HFFc6 (cell line): ENCODE results near the gene COL9A1. TPM values are rescaled to one million over a fixed set of nuclear protein-coding genes. Genes with fewer than 3 reads are reported as not detected.

Source experiments
- DNase-seq: peaks from one replicate; pipeline ENCODE4 v3.0.0-alpha.2; 2018
- H3K27ac Mint-ChIP-seq: 2 replicates; pipeline ENCODE4 v1.8.0; 2020; ENCODE audit warnings: mild to moderate bottlenecking, mixed read lengths
- H3K27me3 Mint-ChIP-seq: 2 replicates; pipeline ENCODE4 v1.8.0; 2021; ENCODE audit warnings: mild to moderate bottlenecking, moderate library complexity, mixed read lengths; ENCODE audit not compliant: insufficient read depth
- H3K36me3 Mint-ChIP-seq: 2 replicates; pipeline ENCODE4 v1.8.0; 2021; ENCODE audit warnings: low read depth, mixed read lengths
- H3K4me1 Mint-ChIP-seq: 2 replicates; pipeline ENCODE4 v1.8.0; 2020; ENCODE audit warnings: low read depth, mixed read lengths
- H3K4me3 Mint-ChIP-seq: 2 replicates; pipeline ENCODE4 v1.8.0; 2020; ENCODE audit warnings: mild to moderate bottlenecking, moderate library complexity, mixed read lengths
- H3K9me3 Mint-ChIP-seq: 2 replicates; pipeline ENCODE4 v1.8.0; 2020; ENCODE audit warnings: mild to moderate bottlenecking, mixed read lengths
- total RNA-seq, 6 experiments: library from RNA; stranded (reverse); fragmentation: NEBNext Ultra II Directional; extraction: Animal tissue kit (Norgen Biotek cat#: 25700); gene quantifications; 2 replicates in 1 of 6; 3 replicates in 5 of 6; pipeline ENCODE4 v1.2.3, GENCODE V29; 2021
- TF ChIP-seq, protein P1 (sequence below): fragments of 200-600 bp; sonication (generic); IDR thresholded peaks from 2 replicates; pipeline ENCODE4 v1.5.0; 2021; ENCODE audit warnings: antibody characterized with exemption, mild to moderate bottlenecking

The COL9A1 gene
- total RNA-seq, 6 experiments from 2014 or later, result not detected

DNA sequence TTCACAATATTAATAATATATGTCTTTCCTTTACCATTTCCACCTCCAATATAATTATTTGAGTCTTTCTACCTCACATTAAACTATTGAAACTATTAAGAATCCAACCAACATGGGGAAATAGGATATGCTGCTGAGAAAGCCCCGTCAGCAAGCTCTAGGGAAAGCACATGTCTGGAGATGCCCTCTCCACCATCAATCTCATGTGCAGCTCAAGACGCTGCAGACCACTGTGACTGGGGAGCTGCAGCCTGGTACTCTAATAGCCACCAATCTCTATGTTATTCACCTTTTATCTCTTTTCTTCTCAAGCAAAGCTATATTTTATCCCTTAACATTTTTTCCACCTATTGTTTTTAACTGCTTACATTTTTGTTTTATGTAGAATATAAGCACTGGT lies 50.3 kb downstream of the COL9A1 start:
- H3K9me3 Mint-ChIP-seq, result no peaks in the 10 kb centered on the region

DNA sequence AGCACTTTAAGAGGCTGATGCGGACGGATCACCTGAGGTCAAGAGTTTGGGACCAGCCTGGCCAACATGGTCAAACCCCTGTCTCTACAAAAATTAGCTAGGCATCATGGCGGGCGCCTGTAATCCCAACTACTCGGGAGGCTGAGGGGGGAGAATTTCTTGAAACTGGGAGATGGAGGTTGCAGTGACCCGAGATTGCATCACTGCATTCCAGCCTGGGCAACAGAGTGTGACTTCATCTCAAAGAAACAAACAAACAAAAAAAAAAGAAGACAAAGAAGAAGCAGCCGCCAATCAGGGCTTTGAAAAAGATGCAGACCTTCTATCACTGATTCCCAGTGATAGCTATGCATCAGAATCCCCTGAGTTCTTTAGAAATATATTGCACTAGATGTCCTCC lies 56.8 kb downstream of the COL9A1 start:
- H3K9me3 Mint-ChIP-seq, result no peaks in the 10 kb centered on the region

More for the DNA sequence above, 50.3 kb downstream of the COL9A1 start:
- DNase-seq, result no peak
- Mint-ChIP-seq H3K27me3 (peaks cover 3% of the 10 kb centered on the region; the same call in 1 of the 2 replicates), H3K4me1 (no peaks in the 10 kb centered on the region), H3K36me3 (no peaks in the 10 kb centered on the region), H3K4me3 (no peak overlapping the region), H3K27ac (no peak overlapping the region)
- TF ChIP-seq, protein P1, sequence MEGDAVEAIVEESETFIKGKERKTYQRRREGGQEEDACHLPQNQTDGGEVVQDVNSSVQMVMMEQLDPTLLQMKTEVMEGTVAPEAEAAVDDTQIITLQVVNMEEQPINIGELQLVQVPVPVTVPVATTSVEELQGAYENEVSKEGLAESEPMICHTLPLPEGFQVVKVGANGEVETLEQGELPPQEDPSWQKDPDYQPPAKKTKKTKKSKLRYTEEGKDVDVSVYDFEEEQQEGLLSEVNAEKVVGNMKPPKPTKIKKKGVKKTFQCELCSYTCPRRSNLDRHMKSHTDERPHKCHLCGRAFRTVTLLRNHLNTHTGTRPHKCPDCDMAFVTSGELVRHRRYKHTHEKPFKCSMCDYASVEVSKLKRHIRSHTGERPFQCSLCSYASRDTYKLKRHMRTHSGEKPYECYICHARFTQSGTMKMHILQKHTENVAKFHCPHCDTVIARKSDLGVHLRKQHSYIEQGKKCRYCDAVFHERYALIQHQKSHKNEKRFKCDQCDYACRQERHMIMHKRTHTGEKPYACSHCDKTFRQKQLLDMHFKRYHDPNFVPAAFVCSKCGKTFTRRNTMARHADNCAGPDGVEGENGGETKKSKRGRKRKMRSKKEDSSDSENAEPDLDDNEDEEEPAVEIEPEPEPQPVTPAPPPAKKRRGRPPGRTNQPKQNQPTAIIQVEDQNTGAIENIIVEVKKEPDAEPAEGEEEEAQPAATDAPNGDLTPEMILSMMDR, result no peak

DNA sequence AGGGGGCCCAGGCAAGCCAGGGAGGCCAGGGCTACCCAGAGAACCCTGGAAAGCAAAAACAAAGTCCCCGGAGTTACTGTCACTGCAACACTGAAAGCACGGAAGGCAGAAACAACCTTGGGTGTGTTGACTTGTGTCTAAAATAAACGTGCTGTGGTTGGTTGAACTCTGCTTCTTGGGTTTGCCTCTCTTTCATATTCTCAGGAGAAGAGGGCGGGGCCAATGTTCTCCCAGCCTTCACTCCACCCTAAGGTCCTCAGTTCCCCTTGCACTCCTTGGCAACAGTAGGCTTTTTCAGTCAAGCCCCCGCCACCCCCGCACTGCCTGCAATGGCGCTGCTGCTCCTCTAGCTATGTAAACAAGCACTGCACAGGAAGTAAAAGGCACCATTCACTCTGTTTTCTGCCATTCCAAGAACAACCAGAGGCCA lies 60.9 kb downstream of the COL9A1 start:
- no peak for DNase-seq
- Mint-ChIP-seq H3K27ac (no peak overlapping the region), H3K9me3 (no peaks in the 10 kb centered on the region), H3K4me1 (no peaks in the 10 kb centered on the region), H3K36me3 (no peaks in the 10 kb centered on the region), H3K27me3 (peaks cover 4% of the 10 kb centered on the region; the same call in 1 of the 2 replicates), H3K4me3 (no peak overlapping the region)
- TF ChIP-seq, protein P1, result no peak

More for the DNA sequence above, 56.8 kb downstream of the COL9A1 start:
- no peaks in the 10 kb centered on the region for H3K4me1 Mint-ChIP-seq
- no peak for DNase-seq
- no peak overlapping the region for H3K4me3 Mint-ChIP-seq
- peaks cover 7% of the 10 kb centered on the region; the same call in 1 of the 2 replicates for H3K27me3 Mint-ChIP-seq
- no peak overlapping the region for H3K27ac Mint-ChIP-seq
- H3K36me3 Mint-ChIP-seq, result no peaks in the 10 kb centered on the region
- TF ChIP-seq, protein P1, result no peak

DNA sequence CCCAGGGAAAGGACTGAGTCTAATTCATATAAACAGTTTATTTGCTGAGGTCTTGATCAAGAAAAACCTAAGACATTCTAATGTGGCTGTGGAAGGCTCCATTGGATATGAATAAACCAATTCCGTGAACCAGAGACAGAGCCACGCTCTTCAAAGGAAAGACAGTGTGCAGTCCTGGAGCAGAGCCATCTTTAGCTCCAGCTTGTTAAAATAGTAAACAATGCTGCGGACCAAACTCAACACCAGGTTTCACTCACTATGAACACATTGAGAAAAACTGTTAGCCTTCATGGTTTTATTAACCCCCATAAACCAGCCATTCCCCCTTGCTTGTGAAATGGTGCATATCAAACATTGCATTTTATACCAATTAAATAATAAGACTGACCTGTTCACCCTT lies 61.9 kb downstream of the COL9A1 start:
- no peak overlapping the region for H3K27ac Mint-ChIP-seq
- no peaks in the 10 kb centered on the region for H3K9me3 Mint-ChIP-seq
- H3K4me3 Mint-ChIP-seq, result no peak overlapping the region
- peaks cover 4% of the 10 kb centered on the region; the same call in 1 of the 2 replicates for H3K27me3 Mint-ChIP-seq
- H3K36me3 Mint-ChIP-seq, result no peaks in the 10 kb centered on the region
- no peak for DNase-seq
- TF ChIP-seq, protein P1, result no peak
- no peaks in the 10 kb centered on the region for H3K4me1 Mint-ChIP-seq

DNA sequence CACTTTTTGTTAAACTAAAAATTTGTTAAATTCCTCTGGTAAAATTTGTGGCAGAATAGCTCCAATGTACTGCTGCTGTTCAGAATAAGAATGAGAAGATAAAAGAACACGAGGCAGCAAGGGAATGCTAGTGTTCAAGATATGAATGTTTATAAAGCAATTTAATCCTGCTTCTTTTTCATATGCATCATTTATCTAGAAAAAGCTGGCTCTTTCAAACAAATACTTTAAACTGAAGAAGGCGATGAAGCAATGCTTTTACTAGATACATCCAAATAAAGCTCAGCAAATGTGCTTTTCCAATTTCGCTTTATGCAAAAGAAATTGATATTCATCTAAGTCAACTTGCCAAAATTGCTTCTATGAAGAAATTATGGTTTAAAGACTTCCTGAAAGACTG lies 66.5 kb downstream of the COL9A1 start:
- no peaks in the 10 kb centered on the region for H3K36me3 Mint-ChIP-seq
- no peak for DNase-seq

More for the DNA sequence above, 66.5 kb downstream of the COL9A1 start:
- H3K4me1 Mint-ChIP-seq, result no peaks in the 10 kb centered on the region
- H3K4me3 Mint-ChIP-seq, result no peak overlapping the region
- no peaks in the 10 kb centered on the region for H3K9me3 Mint-ChIP-seq
- H3K27ac Mint-ChIP-seq, result no peak overlapping the region
- H3K27me3 Mint-ChIP-seq, result no peaks in the 10 kb centered on the region; the same call in 1 of the 2 replicates
- TF ChIP-seq, protein P1, result no peak
